ENCODE results near the gene ZNF74. TPM values are rescaled to one million over a fixed set of nuclear protein-coding genes. Genes with fewer than 3 reads are reported as not detected.
A peak's percentile ranks its signal among the peaks of the same experiment; 100 is the strongest.

Gene ZNF74
- total RNA-seq, 1 donor: 1.2 TPM

DNA sequence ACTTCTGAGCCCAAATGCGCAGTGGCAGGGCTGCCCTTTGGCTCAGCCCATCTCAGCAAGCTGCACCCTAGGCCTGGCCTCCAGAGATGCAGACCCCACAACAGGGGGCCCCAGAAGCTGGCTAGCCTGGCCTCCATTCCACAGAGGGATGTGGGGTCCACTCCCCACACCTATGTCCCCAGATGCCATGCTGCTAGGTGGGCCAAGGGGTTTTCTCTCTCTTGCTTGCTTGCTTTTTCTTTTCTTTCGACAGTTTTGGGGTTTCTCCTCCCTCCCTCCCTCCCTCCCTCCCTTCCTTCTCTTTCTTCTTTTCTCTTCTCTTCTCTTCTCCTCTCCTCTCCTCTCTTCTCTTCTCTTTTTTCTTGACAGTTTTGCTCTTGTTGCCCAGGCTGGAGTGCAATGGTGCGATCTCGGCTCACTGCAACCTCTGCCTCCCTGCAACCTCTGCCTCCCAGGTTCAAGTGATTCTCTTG lies 34.0 kb downstream of the ZNF74 start:
- peaks cover 40% of the 10 kb centered on the region for H3K27me3 ChIP-seq (ENCODE audit: insufficient read depth, low read length)
- no peaks in the 10 kb centered on the region for H3K9me3 ChIP-seq (ENCODE audit: low read depth, low read length)
- H3K4me3 ChIP-seq (ENCODE audit: low read length): no peak overlapping the region
- peaks cover 32% of the 10 kb centered on the region for H3K4me1 ChIP-seq (ENCODE audit: insufficient read depth, low read length)

DNA sequence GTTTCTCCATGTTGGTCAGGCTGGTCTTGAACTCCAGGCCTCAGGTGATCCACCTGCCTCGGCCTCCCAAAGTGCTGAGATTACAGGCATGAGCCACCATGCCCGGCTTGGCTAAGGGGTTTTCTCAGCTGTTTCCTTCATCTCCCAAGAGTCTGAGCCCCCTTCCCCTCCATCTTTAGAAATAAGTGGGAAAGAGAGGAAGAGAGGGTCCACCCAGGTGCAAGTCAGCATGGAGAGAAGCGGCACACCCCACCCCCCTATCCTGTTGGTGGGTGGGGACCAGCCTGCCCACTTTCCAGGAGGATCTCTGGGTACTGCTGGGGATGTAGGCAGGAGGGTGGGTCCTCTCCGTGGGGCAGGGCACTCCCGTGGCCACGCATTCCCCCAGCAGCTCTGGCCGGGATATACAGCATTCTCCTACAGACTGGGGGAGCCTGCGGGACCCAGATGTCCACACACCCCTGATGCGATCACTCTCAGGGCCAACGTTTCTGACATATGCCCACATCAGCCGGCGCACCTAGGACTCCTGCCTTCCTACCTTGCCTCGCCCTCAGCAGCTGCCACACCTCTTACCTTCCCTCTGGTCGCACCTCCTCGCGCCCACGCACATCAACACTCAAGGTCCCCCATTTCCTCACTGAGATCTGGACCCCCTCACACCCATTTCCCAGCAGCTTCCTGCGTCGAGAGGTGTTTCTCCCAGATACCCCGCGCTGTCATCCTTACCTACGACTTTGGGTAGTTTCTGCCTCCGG lies 34.7 kb downstream of the ZNF74 start:
- Histone ChIP-seq H3K27me3 (ENCODE audit: insufficient read depth, low read length) (peaks cover 40% of the 10 kb centered on the region), H3K4me3 (ENCODE audit: low read length) (no peak overlapping the region), H3K4me1 (ENCODE audit: insufficient read depth, low read length) (peaks cover 32% of the 10 kb centered on the region), H3K9me3 (ENCODE audit: low read depth, low read length) (no peaks in the 10 kb centered on the region)

DNA sequence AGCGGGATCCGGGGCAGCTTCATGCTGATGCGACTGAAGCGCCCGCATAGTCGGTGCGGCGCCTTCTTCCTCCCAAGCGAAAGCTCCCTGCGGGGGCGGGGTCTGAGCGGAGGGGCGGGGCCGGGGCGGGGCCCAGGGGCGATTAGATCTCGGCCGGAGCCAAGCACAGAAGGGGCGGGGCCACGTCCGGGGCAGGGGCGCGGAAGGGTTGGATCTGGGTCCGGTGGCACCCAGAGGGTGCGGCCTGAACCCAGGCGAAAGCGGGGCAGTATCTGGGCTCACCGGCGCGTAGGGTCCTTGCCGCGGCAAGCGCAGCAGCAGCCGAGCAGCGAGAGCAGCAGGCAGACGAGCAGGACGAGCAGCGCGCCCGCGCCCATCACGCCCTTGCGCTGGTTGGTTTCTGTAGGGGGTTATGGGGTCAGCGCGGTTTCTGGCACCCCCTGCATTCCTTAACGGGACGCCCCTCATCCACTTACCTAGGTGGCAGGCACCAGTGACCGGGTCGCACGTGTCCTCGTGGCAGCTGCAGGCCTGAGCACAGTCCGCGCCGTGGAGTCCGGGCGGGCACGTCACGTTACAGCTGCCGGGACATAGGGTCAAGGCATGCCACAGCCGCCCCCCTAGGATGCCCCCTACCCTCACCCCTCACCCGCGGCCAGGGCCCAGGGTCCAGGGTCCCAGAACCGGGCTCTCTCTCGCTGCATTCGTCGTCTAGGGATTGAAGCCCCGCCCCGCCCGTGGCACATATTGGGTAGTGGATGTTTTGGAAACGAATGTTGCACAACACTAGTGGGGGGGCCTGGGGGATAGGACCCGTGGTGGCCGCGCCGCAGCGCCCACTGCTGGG lies 35.5 kb downstream of the ZNF74 start:
- Histone ChIP-seq H3K4me1 (ENCODE audit: insufficient read depth, low read length) (peaks cover 32% of the 10 kb centered on the region), H3K9me3 (ENCODE audit: low read depth, low read length) (no peaks in the 10 kb centered on the region), H3K4me3 (ENCODE audit: low read length) (peak overlapping the region; percentile 41), H3K27me3 (ENCODE audit: insufficient read depth, low read length) (peaks cover 42% of the 10 kb centered on the region)

DNA sequence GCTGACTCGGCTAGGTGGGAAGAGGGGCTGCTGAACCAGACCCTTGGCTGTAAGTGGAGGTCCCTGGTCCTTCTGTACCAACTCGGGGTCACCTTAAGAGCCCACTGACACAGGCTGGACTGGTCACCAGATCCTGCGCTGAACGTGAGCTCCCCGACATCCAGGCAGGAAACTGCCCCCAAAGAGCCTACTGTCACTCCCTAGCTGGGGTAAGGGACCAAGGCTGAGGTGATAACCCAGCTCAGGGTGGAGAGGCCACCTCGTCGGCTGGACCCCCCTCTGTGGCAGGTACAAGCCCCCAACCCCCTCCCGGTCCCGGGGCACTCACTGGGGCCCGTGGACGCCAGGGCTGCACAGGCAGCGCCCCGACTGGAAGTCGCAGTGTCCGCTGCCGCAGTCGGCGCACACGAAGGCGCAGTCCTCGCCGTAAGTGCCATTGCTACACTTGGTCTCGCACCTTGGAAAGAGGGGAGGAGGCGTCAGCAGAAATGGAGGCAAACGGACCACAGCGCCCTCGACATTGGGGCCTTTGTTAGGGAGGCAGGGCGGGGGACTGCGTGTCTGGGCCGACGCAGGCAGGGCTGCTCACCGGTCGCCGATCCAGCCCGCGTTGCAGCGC lies 36.3 kb downstream of the ZNF74 start:
- Histone ChIP-seq H3K4me1 (ENCODE audit: insufficient read depth, low read length) (peaks cover 32% of the 10 kb centered on the region), H3K9me3 (ENCODE audit: low read depth, low read length) (no peaks in the 10 kb centered on the region), H3K4me3 (ENCODE audit: low read length) (no peak overlapping the region), H3K27me3 (ENCODE audit: insufficient read depth, low read length) (peaks cover 47% of the 10 kb centered on the region)

DNA sequence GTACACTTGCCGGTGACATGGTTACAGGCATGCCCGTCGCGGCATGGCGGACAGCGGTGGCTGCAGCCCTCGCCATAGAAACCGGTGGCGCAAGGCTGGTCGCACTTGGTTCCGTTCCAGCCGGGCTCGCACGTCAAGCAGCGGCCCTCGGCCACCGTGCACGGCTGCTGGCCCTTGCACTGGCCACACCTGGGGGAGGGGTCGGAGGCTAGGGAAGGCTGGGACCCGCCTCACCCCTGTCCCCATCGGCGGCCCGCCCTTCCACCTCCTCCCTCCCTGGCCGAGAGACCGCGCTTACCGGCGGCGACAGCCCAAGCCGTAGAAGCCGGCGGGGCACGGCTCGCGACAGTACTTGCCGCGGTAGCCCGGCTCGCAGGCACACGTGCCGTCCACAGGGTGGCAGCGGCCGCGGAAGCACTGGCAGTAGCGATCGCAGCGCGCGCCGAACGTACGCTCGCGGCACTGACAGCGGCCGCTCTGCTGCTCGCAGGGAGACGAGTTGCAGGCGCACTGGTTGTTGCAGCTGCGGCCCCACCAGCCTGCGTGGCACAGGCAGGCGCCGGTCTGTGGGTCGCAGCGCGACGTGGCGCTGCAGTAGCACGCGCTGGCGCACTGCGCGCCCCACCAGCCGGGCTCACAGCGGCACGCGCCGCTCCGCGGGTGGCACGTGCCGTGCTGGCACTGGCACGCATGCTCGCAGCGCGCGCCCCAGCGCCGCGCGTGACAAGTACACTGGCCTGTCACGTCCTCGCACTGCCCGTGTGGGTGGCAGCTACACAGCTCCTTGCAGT lies 37.0 kb downstream of the ZNF74 start:
- H3K4me1 ChIP-seq (ENCODE audit: insufficient read depth, low read length): peaks cover 30% of the 10 kb centered on the region
- no peak overlapping the region for H3K4me3 ChIP-seq (ENCODE audit: low read length)
- no peaks in the 10 kb centered on the region for H3K9me3 ChIP-seq (ENCODE audit: low read depth, low read length)
- peaks cover 53% of the 10 kb centered on the region for H3K27me3 ChIP-seq (ENCODE audit: insufficient read depth, low read length)

DNA sequence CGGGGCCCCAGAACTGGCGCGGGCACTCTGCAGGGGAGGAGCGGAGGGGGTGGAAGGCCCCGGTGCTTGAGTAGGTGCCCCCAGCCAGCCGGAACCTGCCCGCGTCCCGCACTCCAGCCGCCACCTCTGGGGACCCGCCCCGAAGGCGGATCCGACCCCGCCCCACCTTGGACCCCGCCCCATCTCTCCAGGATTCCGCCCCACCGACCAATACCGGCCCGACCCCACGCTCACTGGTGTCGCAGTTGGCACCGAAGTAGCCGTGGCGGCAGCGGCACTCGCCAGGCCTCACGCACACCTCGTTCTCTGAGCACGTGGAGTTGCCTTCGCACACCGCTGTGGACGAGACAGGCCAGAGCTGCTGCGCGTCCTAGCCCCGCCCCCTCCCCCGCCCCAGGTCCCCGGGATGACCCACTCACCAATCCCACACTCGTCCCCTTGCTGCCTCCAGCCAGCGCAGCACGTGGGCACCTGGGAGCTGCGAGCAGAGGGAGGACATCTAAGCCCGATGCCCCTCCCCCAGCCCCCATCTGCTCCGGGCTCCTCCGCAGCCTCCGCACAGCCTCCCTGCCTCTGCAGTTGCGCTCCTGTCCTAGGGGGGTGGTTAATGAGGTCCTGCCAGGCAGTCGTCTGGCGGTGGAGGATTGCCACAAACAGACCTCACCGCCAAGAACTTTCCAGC lies 37.7 kb downstream of the ZNF74 start:
- peaks cover 52% of the 10 kb centered on the region for H3K27me3 ChIP-seq (ENCODE audit: insufficient read depth, low read length)
- H3K9me3 ChIP-seq (ENCODE audit: low read depth, low read length): no peaks in the 10 kb centered on the region
- H3K4me3 ChIP-seq (ENCODE audit: low read length): no peak overlapping the region
- peaks cover 35% of the 10 kb centered on the region for H3K4me1 ChIP-seq (ENCODE audit: insufficient read depth, low read length)

DNA sequence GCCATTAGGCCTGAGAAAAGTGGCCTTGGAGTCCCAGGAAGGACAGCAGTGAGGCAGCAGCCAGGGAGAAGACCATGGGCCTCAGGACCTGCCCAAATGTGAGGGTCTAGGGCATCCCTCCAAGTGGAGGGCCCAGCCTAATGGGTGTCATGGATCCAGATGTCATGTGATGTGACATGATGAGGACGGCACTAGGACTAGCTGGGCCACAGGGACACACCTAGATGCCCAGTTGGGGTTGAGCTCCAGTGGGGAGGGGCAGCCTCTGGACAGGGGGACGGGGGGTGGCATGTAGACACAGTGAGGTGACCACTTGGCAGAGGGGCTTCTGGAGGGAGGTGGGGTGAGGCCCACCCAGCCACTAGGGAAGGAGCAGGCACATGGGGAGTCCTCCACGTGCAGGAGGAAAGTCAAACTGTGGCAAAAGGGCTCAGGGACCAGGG lies 38.3 kb downstream of the ZNF74 start:
- Histone ChIP-seq H3K27me3 (ENCODE audit: insufficient read depth, low read length) (peaks cover 52% of the 10 kb centered on the region), H3K4me3 (ENCODE audit: low read length) (no peak overlapping the region), H3K9me3 (ENCODE audit: low read depth, low read length) (no peaks in the 10 kb centered on the region), H3K4me1 (ENCODE audit: insufficient read depth, low read length) (peaks cover 41% of the 10 kb centered on the region)

DNA sequence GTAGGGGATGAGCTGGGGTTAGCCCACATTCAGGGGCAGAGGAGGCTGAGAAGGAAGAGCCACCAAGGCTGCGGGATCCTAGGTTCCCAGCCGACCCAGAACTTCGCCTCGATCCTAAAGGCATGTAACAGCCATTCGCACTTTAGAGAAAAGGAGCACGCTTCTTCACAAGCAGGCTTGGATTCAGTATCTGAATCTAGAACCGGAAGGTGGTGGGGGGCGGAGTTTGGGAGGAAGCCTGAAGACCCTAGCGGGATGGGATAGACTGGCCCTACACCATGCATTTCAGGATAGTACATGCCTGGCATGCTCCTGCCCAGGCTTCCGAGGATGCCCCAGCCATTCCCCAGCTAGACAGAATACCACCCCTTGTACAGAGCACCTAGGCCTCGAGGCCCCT lies 39.2 kb downstream of the ZNF74 start:
- Histone ChIP-seq H3K9me3 (ENCODE audit: low read depth, low read length) (no peaks in the 10 kb centered on the region), H3K27me3 (ENCODE audit: insufficient read depth, low read length) (peaks cover 50% of the 10 kb centered on the region), H3K4me3 (ENCODE audit: low read length) (no peak overlapping the region), H3K4me1 (ENCODE audit: insufficient read depth, low read length) (peaks cover 47% of the 10 kb centered on the region)

DNA sequence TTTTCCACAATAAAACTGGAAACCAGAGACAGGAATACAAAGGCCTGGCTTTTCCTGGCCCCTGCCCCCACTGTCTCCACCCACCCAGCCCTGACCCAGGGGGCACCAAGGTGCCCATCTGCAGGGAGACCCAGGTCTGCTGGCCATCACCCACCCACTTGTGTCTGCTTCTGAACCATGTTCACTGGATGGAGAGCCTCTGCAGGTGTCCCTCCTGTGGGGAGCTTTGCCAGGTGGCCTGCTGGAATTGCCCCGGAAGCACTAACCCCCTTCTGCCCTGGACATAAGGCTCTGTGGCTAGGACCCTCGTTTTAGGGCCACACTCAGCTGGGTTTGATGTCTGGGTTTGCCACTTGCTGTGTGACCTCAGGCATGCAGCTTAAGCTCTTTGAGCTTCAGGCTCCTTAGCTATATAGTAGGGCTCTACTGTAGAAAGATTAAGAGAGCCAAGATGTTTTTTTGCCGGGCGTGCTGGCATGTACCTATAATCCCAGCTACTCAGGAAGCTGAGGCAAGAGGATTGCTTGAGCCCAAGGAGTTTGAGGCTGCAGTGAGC lies 39.8 kb downstream of the ZNF74 start:
- H3K4me3 ChIP-seq (ENCODE audit: low read length): no peak overlapping the region
- H3K9me3 ChIP-seq (ENCODE audit: low read depth, low read length): no peaks in the 10 kb centered on the region
- peaks cover 51% of the 10 kb centered on the region for H3K27me3 ChIP-seq (ENCODE audit: insufficient read depth, low read length)
- peaks cover 45% of the 10 kb centered on the region for H3K4me1 ChIP-seq (ENCODE audit: insufficient read depth, low read length)

DNA sequence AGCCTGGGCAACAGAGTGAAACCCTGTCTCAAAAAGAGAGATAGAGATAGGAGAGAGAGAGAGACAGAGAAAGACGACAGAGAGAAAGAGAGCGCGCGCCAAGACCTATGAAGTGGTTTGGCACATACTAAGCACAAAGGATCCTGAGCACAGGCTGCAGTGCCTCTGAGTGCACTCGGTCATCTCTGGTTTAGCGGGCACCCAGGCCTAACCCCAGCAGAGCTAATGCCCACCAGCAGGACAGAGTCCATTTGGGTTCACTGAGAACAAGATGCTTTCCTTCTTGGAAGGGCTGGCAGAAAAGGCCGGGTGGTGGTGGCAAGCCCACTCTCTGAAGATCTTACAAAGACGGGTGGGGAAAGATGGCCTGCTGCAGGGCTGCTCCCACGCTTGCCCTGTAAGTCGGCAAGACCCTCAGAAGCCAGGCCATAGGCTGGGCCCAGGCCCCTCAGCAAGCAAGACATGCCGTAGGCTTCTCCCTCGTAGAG lies 40.4 kb downstream of the ZNF74 start:
- H3K4me3 ChIP-seq (ENCODE audit: low read length): no peak overlapping the region
- H3K27me3 ChIP-seq (ENCODE audit: insufficient read depth, low read length): peaks cover 51% of the 10 kb centered on the region
- peaks cover 42% of the 10 kb centered on the region for H3K4me1 ChIP-seq (ENCODE audit: insufficient read depth, low read length)
- no peaks in the 10 kb centered on the region for H3K9me3 ChIP-seq (ENCODE audit: low read depth, low read length)

DNA sequence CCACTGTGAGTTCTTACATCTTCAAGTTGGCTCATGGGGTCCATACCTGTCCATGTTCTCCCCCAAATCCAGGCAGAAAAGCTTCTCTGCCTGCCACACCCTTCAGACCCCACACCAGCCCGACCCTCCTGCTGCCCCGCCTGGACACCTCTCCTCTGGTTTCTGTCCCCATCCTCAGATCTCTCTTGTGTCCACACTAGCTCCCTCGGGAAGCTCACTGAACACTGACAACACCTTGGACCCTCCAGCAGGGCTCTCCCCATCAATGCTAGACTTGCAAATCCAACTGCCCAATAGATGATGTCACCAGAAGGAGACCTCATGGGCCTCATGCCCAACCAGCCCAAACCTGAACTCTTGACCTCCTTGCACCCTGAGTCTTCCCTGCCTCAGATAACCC lies 40.8 kb downstream of the ZNF74 start:
- H3K27me3 ChIP-seq (ENCODE audit: insufficient read depth, low read length): peaks cover 51% of the 10 kb centered on the region
- H3K4me1 ChIP-seq (ENCODE audit: insufficient read depth, low read length): peaks cover 38% of the 10 kb centered on the region
- H3K4me3 ChIP-seq (ENCODE audit: low read length): no peak overlapping the region
- no peaks in the 10 kb centered on the region for H3K9me3 ChIP-seq (ENCODE audit: low read depth, low read length)

DNA sequence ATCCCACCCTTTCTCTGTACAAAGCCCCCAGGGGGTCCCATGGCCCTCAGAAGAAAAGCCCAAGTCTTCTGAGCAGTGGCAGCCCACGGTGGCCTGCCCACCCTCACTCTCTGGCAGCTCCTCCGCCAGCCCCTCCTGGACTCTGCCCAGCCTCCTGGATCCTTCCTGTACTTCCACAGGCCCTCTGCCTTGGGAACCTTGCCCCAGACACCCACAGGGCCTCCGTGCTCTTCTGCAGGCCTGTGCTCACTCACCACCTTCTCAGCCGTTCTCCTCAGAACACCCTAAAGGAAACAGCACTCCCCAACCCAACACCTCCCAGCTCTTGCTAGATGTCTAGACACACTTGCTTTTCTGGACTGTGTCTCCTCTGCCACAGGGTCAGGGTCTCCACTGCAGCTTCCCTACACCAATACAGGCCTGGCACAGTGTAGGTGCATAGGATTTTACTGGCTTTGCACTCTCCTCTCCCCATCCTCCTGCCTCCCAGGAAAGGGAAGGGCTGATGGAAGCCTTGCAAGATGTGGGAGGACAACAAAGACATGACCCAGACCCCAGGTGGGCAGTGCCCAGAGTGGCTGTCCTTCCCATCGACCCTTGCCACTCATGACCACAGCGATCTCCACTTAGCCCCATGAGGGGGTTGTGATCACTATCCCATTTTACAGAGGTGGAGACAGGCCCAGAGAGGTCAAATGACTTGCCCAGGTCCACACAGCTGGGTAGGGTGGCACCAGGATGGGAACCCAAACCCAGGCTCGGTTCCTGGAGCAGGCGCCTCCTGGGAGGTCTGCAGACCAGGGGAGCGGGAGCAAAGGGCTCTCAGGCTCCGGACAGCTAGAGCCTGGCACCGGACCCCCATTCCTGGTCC lies 41.7 kb downstream of the ZNF74 start:
- Histone ChIP-seq H3K4me3 (ENCODE audit: low read length) (no peak overlapping the region), H3K27me3 (ENCODE audit: insufficient read depth, low read length) (peaks cover 42% of the 10 kb centered on the region), H3K9me3 (ENCODE audit: low read depth, low read length) (no peaks in the 10 kb centered on the region), H3K4me1 (ENCODE audit: insufficient read depth, low read length) (peaks cover 29% of the 10 kb centered on the region)

DNA sequence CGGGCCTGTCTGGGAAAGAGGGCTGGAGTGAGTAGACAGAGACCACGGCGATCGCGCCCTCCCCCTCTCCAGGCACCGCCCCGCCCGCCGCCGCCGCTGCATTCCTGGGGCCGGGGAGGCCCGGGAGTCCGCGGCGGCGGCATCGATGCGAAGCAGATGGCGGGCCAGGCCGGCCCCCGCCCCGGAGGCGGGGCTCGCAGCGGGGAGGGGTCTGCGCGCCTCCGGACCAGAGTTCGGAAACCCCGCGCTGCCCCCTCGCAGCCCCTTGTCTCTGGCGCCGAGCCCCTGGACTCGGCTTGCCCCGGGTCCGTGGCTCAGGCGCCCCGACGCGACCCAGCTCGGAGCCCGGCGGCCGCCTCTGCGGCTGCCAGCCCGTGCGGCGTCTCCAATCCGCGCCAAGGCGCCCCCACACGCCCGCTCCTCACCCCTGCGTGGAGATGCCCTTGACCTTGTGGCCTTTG lies 42.4 kb downstream of the ZNF74 start:
- no peaks in the 10 kb centered on the region for H3K9me3 ChIP-seq (ENCODE audit: low read depth, low read length)
- H3K27me3 ChIP-seq (ENCODE audit: insufficient read depth, low read length): peaks cover 42% of the 10 kb centered on the region
- H3K4me1 ChIP-seq (ENCODE audit: insufficient read depth, low read length): peaks cover 23% of the 10 kb centered on the region
- H3K4me3 ChIP-seq (ENCODE audit: low read length): no peak overlapping the region
